MG63 (cell line): ENCODE measurements around the gene CDK11A. TPM values are rescaled to one million over a fixed set of nuclear protein-coding genes. Genes with fewer than 3 reads are reported as not detected.
"Not testable (repeated sequence)": the region's sequence is repeated elsewhere in the genome, so short reads cannot be mapped to it uniquely, and the experiment has no call there.

Source experiments
- DNase-seq: peaks from one replicate; pipeline ENCODE4 v3.0.0-alpha.2; 2020
- H3K27me3 ChIP-seq: fragments of 250-450 bp; sonication (Bioruptor Pico); 2 replicates; pipeline ENCODE4 v1.5.1; 2020; ENCODE audit warnings: mild to moderate bottlenecking, moderate library complexity
- H3K36me3 ChIP-seq: fragments of 250-450 bp; sonication (Bioruptor Pico); 2 replicates; pipeline ENCODE4 v1.5.1; 2020; ENCODE audit warnings: mild to moderate bottlenecking, moderate library complexity
- H3K4me3 ChIP-seq: fragments of 250-450 bp; sonication (Bioruptor Pico); 2 replicates; pipeline ENCODE4 v1.5.1; 2020; ENCODE audit warnings: mild to moderate bottlenecking, moderate library complexity
- H3K9me3 ChIP-seq: fragments of 250-450 bp; sonication (Bioruptor Pico); 2 replicates; pipeline ENCODE4 v1.5.1; 2020; ENCODE audit warnings: mild to moderate bottlenecking, moderate library complexity
- total RNA-seq: library from RNA; depleted of rRNA; stranded (reverse); fragments of >200 nt; shearing (Covaris generic); gene quantifications from 2 replicates; pipeline ENCODE4 v1.2.3, GENCODE V29; 2014; ENCODE audit warnings: low replicate concordance

CDK11A gene
- total RNA-seq, 1 experiment from 2014 or later, result 9.6 TPM

GRCh38 chr1:1678581-1679380, 45.4 kb downstream of the CDK11A start:
- no peak for DNase-seq
- Histone ChIP-seq H3K27me3 (no peaks in the 10 kb centered on the region), H3K4me3 (no peak overlapping the region), H3K36me3 (peaks cover 13% of the 10 kb centered on the region), H3K9me3 (no peaks in the 10 kb centered on the region)

- no peaks in the 10 kb centered on the region for H3K27me3 ChIP-seq
- no peak for DNase-seq
- H3K36me3 ChIP-seq, result peaks cover 11% of the 10 kb centered on the region; the same call in 1 of the 2 replicates
- H3K9me3 ChIP-seq, result no peaks in the 10 kb centered on the region
- H3K4me3 ChIP-seq, result no peak overlapping the region
Measured at GRCh38 chr1:1677718-1678580, 46.2 kb downstream of the CDK11A start.

GRCh38 chr1:1676087-1676486, 48.1 kb downstream of the CDK11A start:
- H3K4me3 ChIP-seq, DNase-seq, H3K9me3 ChIP-seq, H3K27me3 ChIP-seq: not testable (repeated sequence)
- H3K36me3 ChIP-seq, result peaks cover 13% of the 10 kb centered on the region

DNA sequence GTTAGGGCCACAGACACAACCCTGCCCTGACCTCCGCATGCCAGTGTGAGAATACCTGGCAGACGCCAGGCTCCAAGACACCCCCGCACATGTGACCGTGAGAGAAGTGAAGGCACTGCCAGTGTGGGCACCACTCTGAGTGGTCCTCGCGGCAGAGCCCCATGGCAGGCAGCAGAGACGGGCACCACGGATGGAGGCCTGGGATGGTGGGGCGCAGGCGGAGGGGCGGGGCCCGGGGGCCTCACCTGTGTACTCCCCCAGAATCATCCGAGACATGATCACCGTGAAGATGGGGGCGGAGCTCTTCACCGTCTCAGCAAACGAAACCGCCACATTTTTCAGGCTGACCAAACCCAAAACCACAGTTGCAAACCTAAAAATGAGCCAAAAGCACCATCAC, 48.9 kb downstream of the CDK11A start:
- H3K4me3 ChIP-seq, DNase-seq, H3K27me3 ChIP-seq, H3K9me3 ChIP-seq: not testable (repeated sequence)
- H3K36me3 ChIP-seq, result peaks cover 20% of the 10 kb centered on the region

DNA sequence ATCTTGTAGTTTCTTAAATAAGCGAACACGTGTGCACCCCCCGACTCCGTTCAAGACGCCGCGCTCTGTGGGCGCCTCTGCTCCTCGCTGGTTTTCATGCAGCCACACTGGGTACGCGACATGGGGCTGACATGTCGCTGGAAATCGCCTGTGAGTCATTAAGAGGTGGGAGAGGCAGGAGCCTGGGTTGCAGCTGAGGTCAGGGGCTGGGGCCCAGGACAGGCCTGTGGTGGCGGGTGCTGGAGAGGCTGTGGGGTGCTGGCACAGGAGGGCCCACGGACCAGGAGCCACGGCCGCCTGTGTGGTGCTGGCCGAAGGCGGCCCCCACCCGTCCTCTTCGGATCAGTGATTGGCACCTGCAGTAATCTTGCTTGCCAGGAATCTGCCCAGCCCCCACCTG, 49.4 kb downstream of the CDK11A start:
- H3K9me3 ChIP-seq, H3K4me3 ChIP-seq, DNase-seq, H3K27me3 ChIP-seq: not testable (repeated sequence)
- peaks cover 20% of the 10 kb centered on the region for H3K36me3 ChIP-seq

- Histone ChIP-seq H3K4me3 (no peak overlapping the region), H3K9me3 (no peaks in the 10 kb centered on the region), H3K36me3 (peaks cover 14% of the 10 kb centered on the region), H3K27me3 (no peaks in the 10 kb centered on the region)
- no peak for DNase-seq
Measured at GRCh38 chr1:1672181-1672965, 51.8 kb downstream of the CDK11A start.

GRCh38 chr1:1671365-1672119, 52.6 kb downstream of the CDK11A start:
- peaks cover 14% of the 10 kb centered on the region for H3K36me3 ChIP-seq
- no peak overlapping the region for H3K4me3 ChIP-seq
- no peak for DNase-seq
- H3K9me3 ChIP-seq, result no peaks in the 10 kb centered on the region
- no peaks in the 10 kb centered on the region for H3K27me3 ChIP-seq

- no peak overlapping the region for H3K4me3 ChIP-seq
- no peaks in the 10 kb centered on the region for H3K9me3 ChIP-seq
- H3K27me3 ChIP-seq, result no peaks in the 10 kb centered on the region
- no peak for DNase-seq
- H3K36me3 ChIP-seq, result peaks cover 21% of the 10 kb centered on the region
Measured at GRCh38 chr1:1670866-1671265, 53.3 kb downstream of the CDK11A start.

GRCh38 chr1:1669468-1670440, 54.4 kb downstream of the CDK11A start:
- no peak for DNase-seq

DNA sequence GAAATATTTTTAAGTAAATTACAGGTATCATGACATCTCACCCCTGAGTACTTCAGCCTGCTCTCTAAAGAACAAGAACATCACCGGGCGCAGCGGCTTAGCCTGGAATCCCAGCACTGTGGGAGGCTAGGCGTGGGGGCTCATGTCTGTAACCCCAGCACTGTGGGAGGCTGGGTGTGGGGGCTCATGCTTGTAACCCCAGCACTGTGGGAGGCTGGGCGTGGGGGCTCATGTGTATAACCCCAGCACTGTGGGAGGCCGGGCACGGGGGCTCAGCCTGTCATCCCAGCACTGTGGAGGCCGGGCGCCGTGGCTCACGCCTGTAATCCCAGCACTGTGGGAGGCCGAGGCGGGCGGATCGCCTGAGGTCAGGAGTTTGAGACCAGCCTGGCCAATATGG, 57.6 kb downstream of the CDK11A start:
- H3K27me3 ChIP-seq, result no peaks in the 10 kb centered on the region
- no peak overlapping the region for H3K4me3 ChIP-seq
- no peak for DNase-seq
- peaks cover 25% of the 10 kb centered on the region for H3K36me3 ChIP-seq
- no peaks in the 10 kb centered on the region for H3K9me3 ChIP-seq

More at GRCh38 chr1:1669468-1670440, 54.4 kb downstream of the CDK11A start:
- H3K36me3 ChIP-seq, result peaks cover 30% of the 10 kb centered on the region
- H3K4me3 ChIP-seq, result no peak overlapping the region
- no peaks in the 10 kb centered on the region for H3K27me3 ChIP-seq
- no peaks in the 10 kb centered on the region for H3K9me3 ChIP-seq

DNA sequence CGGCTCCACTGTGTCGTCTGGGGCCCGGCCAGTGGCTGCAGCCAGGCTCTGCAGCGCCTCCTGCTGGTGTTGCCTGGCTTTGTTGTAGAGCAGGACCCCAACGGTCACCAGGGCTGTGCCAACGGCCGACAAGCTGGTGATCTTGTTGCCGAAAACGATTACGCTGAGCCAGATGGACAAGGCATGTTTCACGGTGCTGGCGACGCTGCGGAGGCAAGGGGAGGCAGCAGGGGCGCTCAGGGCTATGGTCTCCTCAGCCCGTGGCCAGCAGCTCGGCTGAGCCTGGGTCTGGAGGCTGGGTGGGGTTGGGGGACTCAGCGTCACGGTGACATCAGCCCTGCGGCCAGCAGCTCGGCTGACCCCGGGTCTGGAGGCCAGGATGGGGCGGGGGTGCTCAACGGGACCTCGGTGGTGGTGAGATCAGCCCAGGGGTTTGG, 58.3 kb downstream of the CDK11A start:
- Histone ChIP-seq H3K27me3 (no peaks in the 10 kb centered on the region), H3K36me3 (peaks cover 20% of the 10 kb centered on the region), H3K4me3 (no peak overlapping the region), H3K9me3 (no peaks in the 10 kb centered on the region)
- DNase-seq, result no peak

DNA sequence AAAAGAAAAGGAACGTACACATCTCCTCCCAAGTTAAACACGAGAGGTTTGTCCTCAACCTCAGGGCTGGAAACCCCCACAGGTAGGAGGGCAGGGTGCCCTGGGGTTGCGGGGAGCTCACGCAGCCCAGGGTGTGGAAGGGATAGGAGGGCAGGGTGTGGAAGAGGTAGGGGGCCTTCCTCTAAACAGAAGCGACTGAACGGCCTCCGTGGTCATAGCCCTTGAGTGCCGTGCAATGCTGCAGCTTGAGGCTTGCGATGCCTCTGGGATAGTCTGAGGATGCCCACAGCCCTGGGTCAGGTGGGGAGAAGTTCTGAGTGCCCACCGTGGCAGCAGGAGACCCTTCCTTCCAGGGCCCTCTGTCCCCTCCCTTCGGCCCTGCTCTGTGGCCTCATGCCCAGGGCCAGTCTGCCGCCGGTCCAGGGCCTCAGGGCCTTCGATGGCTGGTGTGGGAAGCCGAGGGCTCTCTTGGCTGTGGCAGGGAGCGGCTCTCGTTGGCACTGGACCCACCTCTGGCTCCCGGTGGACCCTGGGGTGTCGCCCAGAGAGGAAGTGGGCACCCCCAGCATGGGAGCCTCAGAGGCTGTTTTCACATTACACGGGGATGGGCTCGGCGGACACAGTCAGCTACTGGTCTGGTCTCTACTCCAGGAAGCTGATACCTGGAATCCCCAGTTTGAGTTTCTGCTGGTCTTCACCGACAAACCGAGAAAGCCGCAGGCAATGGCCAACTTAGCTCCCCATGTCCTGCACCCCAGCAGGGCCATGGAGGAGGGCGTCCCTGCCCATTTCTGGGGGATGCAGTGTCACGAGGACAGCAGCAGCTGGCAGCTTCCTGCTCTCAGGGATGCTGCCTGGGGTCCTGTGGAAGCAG, 59.0 kb downstream of the CDK11A start:
- Histone ChIP-seq H3K27me3 (no peaks in the 10 kb centered on the region), H3K36me3 (peaks cover 15% of the 10 kb centered on the region), H3K4me3 (no peak overlapping the region), H3K9me3 (no peaks in the 10 kb centered on the region)
- no peak for DNase-seq

DNA sequence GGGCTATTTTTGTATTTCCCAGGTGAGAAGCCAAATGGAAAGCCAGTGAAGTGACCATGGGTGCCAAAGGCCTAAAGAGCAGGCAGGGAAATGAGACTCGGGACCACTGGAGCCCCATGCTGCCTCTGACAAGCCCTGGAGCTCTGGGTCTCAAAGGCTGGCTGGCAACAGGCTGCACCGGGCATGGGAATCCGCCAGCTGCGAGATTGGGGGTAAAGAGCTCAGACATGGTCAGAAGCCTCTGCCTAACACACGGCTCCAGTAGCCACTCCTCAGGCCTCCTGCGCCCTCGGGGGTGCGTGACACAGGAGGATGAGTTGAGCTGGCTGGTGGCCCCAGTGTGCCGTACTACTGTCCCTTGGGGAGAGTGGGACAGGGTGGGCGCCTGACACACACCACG, 59.8 kb downstream of the CDK11A start:
- not testable (repeated sequence) for H3K4me3 ChIP-seq, H3K27me3 ChIP-seq, H3K9me3 ChIP-seq, DNase-seq
- peaks cover 15% of the 10 kb centered on the region for H3K36me3 ChIP-seq

- not testable (repeated sequence) for DNase-seq, H3K4me3 ChIP-seq, H3K27me3 ChIP-seq, H3K9me3 ChIP-seq
- peaks cover 15% of the 10 kb centered on the region for H3K36me3 ChIP-seq
Measured at GRCh38 chr1:1662830-1663560, 61.2 kb downstream of the CDK11A start.
